Effector memory CD4-positive, alpha-beta T cell (primary cell): ENCODE measurements around the gene PLXDC2.

ENCODE experiments used
- DNase-seq, 3 donors: peaks; one replicate each; pipeline ENCODE4 v3.0.0-alpha.2; 2020
- H3K27ac ChIP-seq: 2 replicates; pipeline ENCODE4 v1.7.0; 2013; ENCODE audit warnings: mild to moderate bottlenecking, low read length, moderate library complexity; ENCODE audit not compliant: insufficient read depth, poor library complexity, severe bottlenecking
- H3K27me3 ChIP-seq: replicated peaks from 2 replicates; pipeline ENCODE4 v1.7.0; 2013; ENCODE audit warnings: mild to moderate bottlenecking, low read length; ENCODE audit not compliant: insufficient read depth, control insufficient read depth, poor library complexity, severe bottlenecking
- H3K36me3 ChIP-seq: 2 replicates; pipeline ENCODE4 v1.7.0; 2013; ENCODE audit warnings: mild to moderate bottlenecking, low read length, moderate library complexity; ENCODE audit not compliant: control insufficient read depth, insufficient read depth
- H3K4me1 ChIP-seq: 2 replicates; pipeline ENCODE4 v1.7.0; 2013; ENCODE audit warnings: low read length, mild to moderate bottlenecking; ENCODE audit not compliant: control insufficient read depth, insufficient read depth, poor library complexity, severe bottlenecking
- H3K4me3 ChIP-seq: 2 replicates; pipeline ENCODE4 v1.7.0; 2013; ENCODE audit warnings: low read length, low read depth, mild to moderate bottlenecking; ENCODE audit not compliant: insufficient read depth, poor library complexity, severe bottlenecking
- H3K9me3 ChIP-seq: 2 replicates; pipeline ENCODE4 v1.7.0; 2013; ENCODE audit warnings: mild to moderate bottlenecking, low read length, moderate library complexity; ENCODE audit not compliant: control insufficient read depth

The PLXDC2 gene

GRCh38 chr10:20256969-20257368 is 440.7 kb downstream of the PLXDC2 start:
- Histone ChIP-seq H3K4me3 (no peak overlapping the region), H3K36me3 (no peaks in the 10 kb centered on the region), H3K4me1 (no peaks in the 10 kb centered on the region), H3K27ac (no peak overlapping the region), H3K9me3 (no peaks in the 10 kb centered on the region), H3K27me3 (no peaks in the 10 kb centered on the region)
- DNase-seq = no peak

- Histone ChIP-seq H3K27me3 (no peaks in the 10 kb centered on the region), H3K4me1 (no peaks in the 10 kb centered on the region), H3K9me3 (no peaks in the 10 kb centered on the region), H3K36me3 (no peaks in the 10 kb centered on the region), H3K27ac (no peak overlapping the region), H3K4me3 (no peak overlapping the region)
- no peak for DNase-seq
Measured at GRCh38 chr10:20257422-20257821, 441.2 kb downstream of the PLXDC2 start.

- no peak for DNase-seq
- no peak overlapping the region for H3K4me3 ChIP-seq
- H3K27me3 ChIP-seq = no peaks in the 10 kb centered on the region
- no peak overlapping the region for H3K27ac ChIP-seq
- no peaks in the 10 kb centered on the region for H3K36me3 ChIP-seq
- H3K4me1 ChIP-seq = no peaks in the 10 kb centered on the region
- no peaks in the 10 kb centered on the region for H3K9me3 ChIP-seq
Measured at GRCh38 chr10:20265146-20265545, 448.9 kb downstream of the PLXDC2 start.

- H3K27me3 ChIP-seq = no peaks in the 10 kb centered on the region
- no peak overlapping the region for H3K4me3 ChIP-seq
- H3K4me1 ChIP-seq = no peaks in the 10 kb centered on the region
Measured at GRCh38 chr10:20267734-20268133, 451.5 kb downstream of the PLXDC2 start.

GRCh38 chr10:20271490-20271889 is 455.3 kb downstream of the PLXDC2 start:
- DNase-seq = no peak
- Histone ChIP-seq H3K36me3 (no peaks in the 10 kb centered on the region), H3K27me3 (no peaks in the 10 kb centered on the region), H3K4me3 (no peak overlapping the region), H3K27ac (no peak overlapping the region), H3K4me1 (no peaks in the 10 kb centered on the region), H3K9me3 (no peaks in the 10 kb centered on the region)

More at GRCh38 chr10:20267734-20268133, 451.5 kb downstream of the PLXDC2 start:
- H3K36me3 ChIP-seq = no peaks in the 10 kb centered on the region
- H3K27ac ChIP-seq = no peak overlapping the region
- H3K9me3 ChIP-seq = no peaks in the 10 kb centered on the region
- DNase-seq = no peak

GRCh38 chr10:20272608-20273007 is 456.4 kb downstream of the PLXDC2 start:
- no peak overlapping the region for H3K27ac ChIP-seq
- no peaks in the 10 kb centered on the region for H3K36me3 ChIP-seq
- no peaks in the 10 kb centered on the region for H3K27me3 ChIP-seq
- H3K4me1 ChIP-seq = no peaks in the 10 kb centered on the region
- DNase-seq = no peak
- H3K9me3 ChIP-seq = no peaks in the 10 kb centered on the region
- no peak overlapping the region for H3K4me3 ChIP-seq

- Histone ChIP-seq H3K27ac (no peak overlapping the region), H3K4me3 (no peak overlapping the region), H3K9me3 (no peaks in the 10 kb centered on the region), H3K27me3 (no peaks in the 10 kb centered on the region), H3K4me1 (no peaks in the 10 kb centered on the region), H3K36me3 (no peaks in the 10 kb centered on the region)
- DNase-seq = no peak
Measured at GRCh38 chr10:20274571-20274970, 458.3 kb downstream of the PLXDC2 start.

GRCh38 chr10:20276127-20276979 is 460.1 kb downstream of the PLXDC2 start:
- Histone ChIP-seq H3K4me3 (no peak overlapping the region), H3K4me1 (no peaks in the 10 kb centered on the region), H3K27me3 (no peaks in the 10 kb centered on the region), H3K36me3 (no peaks in the 10 kb centered on the region), H3K27ac (no peak overlapping the region), H3K9me3 (no peaks in the 10 kb centered on the region)
- no peak for DNase-seq

- Histone ChIP-seq H3K36me3 (no peaks in the 10 kb centered on the region), H3K27me3 (no peaks in the 10 kb centered on the region), H3K4me3 (no peak overlapping the region), H3K27ac (no peak overlapping the region), H3K4me1 (no peaks in the 10 kb centered on the region), H3K9me3 (no peaks in the 10 kb centered on the region)
- no peak for DNase-seq
Measured at GRCh38 chr10:20277820-20278219, 461.6 kb downstream of the PLXDC2 start.

- no peaks in the 10 kb centered on the region for H3K27me3 ChIP-seq
- no peaks in the 10 kb centered on the region for H3K9me3 ChIP-seq
- no peak overlapping the region for H3K27ac ChIP-seq
- no peaks in the 10 kb centered on the region for H3K36me3 ChIP-seq
- H3K4me1 ChIP-seq = no peaks in the 10 kb centered on the region
- no peak overlapping the region for H3K4me3 ChIP-seq
- DNase-seq = no peak
Measured at GRCh38 chr10:20281579-20281978, 465.3 kb downstream of the PLXDC2 start.
